ENCODE results near the gene PKNOX2.

DNA sequence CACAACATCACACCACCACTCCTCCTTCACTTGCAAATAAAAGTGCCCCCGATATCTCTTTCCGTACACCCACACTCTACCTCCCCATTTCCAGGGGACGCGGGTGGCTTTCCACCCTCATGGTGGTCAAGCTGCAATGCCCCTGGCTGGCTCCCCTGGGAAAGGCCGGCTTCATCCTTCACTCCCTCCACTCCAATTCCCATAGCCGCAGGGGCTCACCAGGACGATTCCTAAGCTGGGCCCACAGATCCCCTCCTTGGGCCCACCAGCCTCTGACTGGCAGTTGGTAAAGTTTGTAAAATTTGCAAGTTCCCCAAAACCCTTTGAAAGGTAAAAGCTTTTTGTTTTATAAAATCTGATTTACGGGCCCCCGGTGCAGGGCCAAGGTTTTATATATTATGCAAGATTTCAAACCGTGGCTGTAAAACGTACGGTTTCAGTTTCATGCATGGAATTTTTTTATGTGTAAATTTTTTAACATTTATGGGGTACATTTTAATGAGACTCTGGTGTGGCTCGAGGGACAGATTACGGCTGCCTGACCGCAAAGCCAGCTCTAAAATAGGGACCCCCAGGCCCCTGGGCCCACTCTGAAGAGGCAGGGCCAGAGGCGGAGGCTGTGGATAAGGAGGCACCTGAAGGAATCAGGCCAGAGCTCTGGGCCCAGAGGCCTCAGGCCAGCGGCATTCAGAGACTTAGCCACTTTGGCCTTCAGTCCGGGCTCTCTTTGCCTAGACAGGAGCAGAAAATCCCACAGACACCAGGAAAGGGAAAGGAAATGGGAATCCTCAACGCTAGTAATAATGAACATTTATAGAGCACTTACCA is 225.0 kb downstream of the PKNOX2 start:
- TF ChIP-seq, protein P1, sequence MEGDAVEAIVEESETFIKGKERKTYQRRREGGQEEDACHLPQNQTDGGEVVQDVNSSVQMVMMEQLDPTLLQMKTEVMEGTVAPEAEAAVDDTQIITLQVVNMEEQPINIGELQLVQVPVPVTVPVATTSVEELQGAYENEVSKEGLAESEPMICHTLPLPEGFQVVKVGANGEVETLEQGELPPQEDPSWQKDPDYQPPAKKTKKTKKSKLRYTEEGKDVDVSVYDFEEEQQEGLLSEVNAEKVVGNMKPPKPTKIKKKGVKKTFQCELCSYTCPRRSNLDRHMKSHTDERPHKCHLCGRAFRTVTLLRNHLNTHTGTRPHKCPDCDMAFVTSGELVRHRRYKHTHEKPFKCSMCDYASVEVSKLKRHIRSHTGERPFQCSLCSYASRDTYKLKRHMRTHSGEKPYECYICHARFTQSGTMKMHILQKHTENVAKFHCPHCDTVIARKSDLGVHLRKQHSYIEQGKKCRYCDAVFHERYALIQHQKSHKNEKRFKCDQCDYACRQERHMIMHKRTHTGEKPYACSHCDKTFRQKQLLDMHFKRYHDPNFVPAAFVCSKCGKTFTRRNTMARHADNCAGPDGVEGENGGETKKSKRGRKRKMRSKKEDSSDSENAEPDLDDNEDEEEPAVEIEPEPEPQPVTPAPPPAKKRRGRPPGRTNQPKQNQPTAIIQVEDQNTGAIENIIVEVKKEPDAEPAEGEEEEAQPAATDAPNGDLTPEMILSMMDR (IDR thresholded peaks at IDR 0.05), result no peak
- TF ChIP-seq POLR2A (IDR thresholded peaks at IDR 0.05), result no peak
- no peak for TF ChIP-seq EP300 (IDR thresholded peaks at IDR 0.05; ENCODE audit: low read depth)
- no peak for TF ChIP-seq POLR2AphosphoS5 (IDR thresholded peaks at IDR 0.05)

Data from transverse colon (tissue), 4 donors.